ENCODE results near the gene AGPAT2. TPM values are rescaled to one million over a fixed set of nuclear protein-coding genes. Genes with fewer than 3 reads are reported as not detected.

Gene AGPAT2
- total RNA-seq, 1 experiment from 2014 or later = 77.9 TPM

- no TSS peak for BruUV-seq (replicated peaks)
- POLR2A ChIA-PET = interaction anchor here (0.5 kb wide), 1 partner anchor 45 kb away, joined by 3 read pairs; no protein-coding TSS in a partner anchor
- ATAC-seq (peak; percentile 38), DNase-seq (ENCODE audit: low read depth, low spot score) (no peak)
- Histone ChIP-seq H3K27me3 (ENCODE audit: control insufficient read depth, insufficient read depth, low read length) (no peaks in the 10 kb centered on the region), H3K36me3 (ENCODE audit: control insufficient read depth, insufficient read depth, low read length) (no peaks in the 10 kb centered on the region), H3K9me3 (ENCODE audit: control insufficient read depth, insufficient read depth, low read depth, low read length) (no peaks in the 10 kb centered on the region), H3K27ac (ENCODE audit: low read length) (peak overlapping the region; percentile 68), H3K4me3 (ENCODE audit: low read depth in 2 of 2, low read length in 2 of 2) (no peak overlapping the region), H3K4me1 (ENCODE audit: control insufficient read depth, insufficient read depth, low read length) (peaks cover 55% of the 10 kb centered on the region)
- CTCF ChIA-PET = interaction anchor here (0.6 to 1.0 kb wide), 4 partner anchors 11 to 307 kb away, joined by 3 to 8 read pairs (median 4); no protein-coding TSS in a partner anchor
- in situ Hi-C loops (cut with HindIII; ENCODE audit: low pct_unique_long_range_greater_than_20kb, low sequenced_read_pairs) (no loop called here), intact Hi-C loops (cut with micrococcal nuclease; ENCODE audit: unreplicated experiment) (no loop called here)
- no peak; the same call in 1 of the 2 replicates for TF ChIP-seq POLR2AphosphoS5 (IDR thresholded peaks at IDR 0.05; ENCODE audit: low read depth, low read length)
- no peak for TF ChIP-seq SIN3A (IDR thresholded peaks at IDR 0.05; ENCODE audit: borderline replicate concordance, insufficient read depth, low read depth, low read length)
- TF ChIP-seq CTCF (IDR thresholded peaks at IDR 0.05) = peak; percentile 95
Observed at GRCh38 chr9:136671646-136672430, 15.4 kb downstream of the AGPAT2 start.

- H3K36me3 ChIP-seq (ENCODE audit: control insufficient read depth, insufficient read depth, low read length) = no peaks in the 10 kb centered on the region
- CTCF ChIA-PET = interaction anchor here (0.6 to 1.0 kb wide), 2 partner anchors 11 to 187 kb away, joined by 3 read pairs; no protein-coding TSS in a partner anchor
Observed at GRCh38 chr9:136671254-136671614, 16.0 kb downstream of the AGPAT2 start.

More at GRCh38 chr9:136671254-136671614, 16.0 kb downstream of the AGPAT2 start:
- Histone ChIP-seq H3K4me1 (ENCODE audit: control insufficient read depth, insufficient read depth, low read length) (peaks cover 56% of the 10 kb centered on the region), H3K9me3 (ENCODE audit: control insufficient read depth, insufficient read depth, low read depth, low read length) (no peaks in the 10 kb centered on the region), H3K4me3 (ENCODE audit: low read depth in 2 of 2, low read length in 2 of 2) (no peak overlapping the region), H3K27me3 (ENCODE audit: control insufficient read depth, insufficient read depth, low read length) (no peaks in the 10 kb centered on the region), H3K27ac (ENCODE audit: low read length) (no peak overlapping the region)
- ATAC-seq (peak; percentile 15; the same call in 1 of the 2 replicates), DNase-seq (ENCODE audit: low read depth, low spot score) (no peak)
- POLR2A ChIA-PET = no interaction called here
- BruUV-seq (replicated peaks) = no TSS peak
- TF ChIP-seq REST (IDR thresholded peaks at IDR 0.05; ENCODE audit: insufficient read depth in 1 of 2, low read depth in 2 of 2, low read length in 1 of 2) (no peak), SIN3A (IDR thresholded peaks at IDR 0.05; ENCODE audit: borderline replicate concordance, insufficient read depth, low read depth, low read length) (no peak), TCF7L2 (IDR thresholded peaks at IDR 0.05; ENCODE audit: low read depth, low read length) (no peak), POLR2AphosphoS5 (IDR thresholded peaks at IDR 0.05; ENCODE audit: low read depth, low read length) (no peak), CTCF (IDR thresholded peaks at IDR 0.05) (no peak)
- intact Hi-C loops (cut with micrococcal nuclease; ENCODE audit: unreplicated experiment) (no loop called here), in situ Hi-C loops (cut with HindIII; ENCODE audit: low pct_unique_long_range_greater_than_20kb, low sequenced_read_pairs) (no loop called here)
